Dermis blood vessel endothelial cell (primary cell): ENCODE data around the gene CITED2. TPM values are rescaled to one million over a fixed set of nuclear protein-coding genes. Genes with fewer than 3 reads are reported as not detected.
"Not testable (repeated sequence)": the region's sequence is repeated elsewhere in the genome, so short reads cannot be mapped to it uniquely, and the experiment has no call there.

Experiments used
- DNase-seq: peaks from one replicate; pipeline ENCODE4 v3.0.0; 2010
- total RNA-seq: library from RNA; depleted of rRNA; stranded (reverse); fragments of >200 nt; gene quantifications from 2 replicates; pipeline ENCODE4 v1.2.3, GENCODE V29; 2014

Gene CITED2
- total RNA-seq, 1 donor from 2014 or later, result 28.8 TPM

DNA sequence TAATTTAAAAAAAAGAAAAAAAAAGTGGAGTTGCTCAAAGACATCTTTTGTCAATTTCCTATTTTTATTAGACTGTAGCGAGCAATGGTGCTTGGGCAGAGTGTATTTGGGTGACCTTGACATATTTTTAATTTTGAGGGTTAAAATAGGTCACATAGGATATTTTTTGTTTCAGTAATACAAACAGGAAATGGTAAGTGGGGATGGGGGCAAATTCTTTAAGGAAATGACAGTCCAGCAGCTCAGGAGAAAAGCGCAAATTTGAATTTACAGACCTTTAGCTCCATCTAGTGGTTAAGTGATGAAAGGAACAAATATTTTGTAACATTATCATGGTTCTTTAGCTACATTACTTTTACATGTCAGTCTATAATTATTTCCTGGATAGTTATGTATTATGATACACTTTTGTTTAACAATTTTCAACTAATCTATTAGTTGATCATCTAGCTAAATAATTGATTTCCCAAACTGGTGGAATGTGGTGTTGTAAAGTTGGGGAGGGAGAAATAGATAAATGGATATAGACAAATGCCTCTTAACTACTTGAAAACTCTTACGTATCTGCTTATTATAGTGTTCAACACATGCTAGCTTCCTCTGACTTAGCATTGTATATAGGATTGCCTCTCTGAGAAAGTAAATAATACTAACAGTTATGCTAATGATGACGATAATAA lies 10.0 kb downstream of the CITED2 start:
- peak; percentile 70 for DNase-seq

DNA sequence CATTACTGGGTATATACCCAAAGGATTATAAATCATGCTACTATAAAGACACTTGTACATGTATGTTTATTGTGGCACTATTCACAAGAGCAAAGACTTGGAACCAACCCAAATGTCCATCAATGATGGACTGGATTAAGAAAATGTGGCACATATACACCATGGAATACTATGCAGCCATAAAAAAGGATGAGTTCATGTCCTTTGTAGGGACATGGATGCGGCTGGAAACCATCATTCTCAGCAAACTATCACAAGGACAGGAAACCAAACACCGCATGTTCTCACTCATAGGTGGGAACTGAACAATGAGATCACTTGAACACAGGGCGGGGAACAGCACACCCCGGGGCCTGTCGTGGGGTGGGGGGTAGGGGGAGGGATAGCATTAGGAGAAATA lies 10.7 kb downstream of the CITED2 start:
- not testable (repeated sequence) for DNase-seq

DNA sequence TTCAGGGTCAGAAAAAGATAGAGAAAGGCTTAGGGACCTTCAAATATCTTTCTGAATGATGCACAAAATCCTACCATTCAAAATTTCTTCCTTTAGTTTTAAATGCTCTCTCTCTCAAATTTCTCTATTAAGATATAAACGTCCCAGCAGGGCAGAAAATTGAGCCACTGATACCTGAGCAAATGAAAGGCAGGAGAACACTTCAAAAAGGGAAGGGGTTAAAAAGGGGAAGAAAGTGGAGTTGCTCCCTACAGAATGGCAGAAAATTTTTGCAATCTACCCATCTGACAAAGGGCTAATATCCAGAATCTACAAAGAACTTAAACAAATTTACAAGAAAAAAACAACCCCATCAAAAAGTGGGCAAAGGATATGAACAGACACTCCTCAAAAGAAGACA lies 11.3 kb downstream of the CITED2 start:
- DNase-seq, result not testable (repeated sequence)

DNA sequence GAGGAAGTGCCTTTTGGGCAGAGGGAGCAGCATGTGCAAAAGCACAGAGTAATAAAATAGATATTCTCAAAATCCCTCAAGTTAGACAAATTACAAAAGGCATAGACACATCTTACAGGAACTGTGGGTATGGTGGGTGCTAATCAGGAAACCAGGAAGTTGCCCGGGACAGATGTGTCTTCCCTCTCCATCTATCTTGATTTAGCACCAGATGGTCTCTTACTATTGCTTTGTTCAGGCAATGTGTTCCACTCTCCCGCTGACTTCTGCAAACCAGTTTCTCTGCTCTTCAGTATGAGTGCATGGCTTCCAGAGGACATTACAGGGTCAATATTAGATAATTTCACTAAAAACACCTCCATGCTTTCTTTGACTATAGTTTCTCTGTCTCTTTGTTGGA lies 13.2 kb downstream of the CITED2 start:
- DNase-seq, result no peak

DNA sequence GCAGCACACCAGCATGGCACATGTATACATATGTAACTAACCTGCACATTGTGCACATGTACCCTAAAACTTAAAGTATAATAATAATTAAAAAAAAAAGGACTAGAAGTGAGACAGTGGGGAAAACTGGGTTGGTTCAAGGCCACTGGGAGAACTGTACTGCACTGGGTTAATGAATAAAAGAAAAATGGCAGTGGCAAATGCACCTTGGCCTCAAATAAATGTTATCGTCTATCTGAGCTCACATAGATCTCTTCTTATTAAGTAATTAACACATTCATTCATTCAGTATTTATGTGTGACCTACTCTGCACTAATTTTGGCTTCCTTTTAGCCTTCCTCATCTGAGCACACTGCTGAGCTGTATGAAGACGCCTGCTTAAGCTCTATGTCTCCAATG lies 17.5 kb downstream of the CITED2 start:
- no peak for DNase-seq

DNA sequence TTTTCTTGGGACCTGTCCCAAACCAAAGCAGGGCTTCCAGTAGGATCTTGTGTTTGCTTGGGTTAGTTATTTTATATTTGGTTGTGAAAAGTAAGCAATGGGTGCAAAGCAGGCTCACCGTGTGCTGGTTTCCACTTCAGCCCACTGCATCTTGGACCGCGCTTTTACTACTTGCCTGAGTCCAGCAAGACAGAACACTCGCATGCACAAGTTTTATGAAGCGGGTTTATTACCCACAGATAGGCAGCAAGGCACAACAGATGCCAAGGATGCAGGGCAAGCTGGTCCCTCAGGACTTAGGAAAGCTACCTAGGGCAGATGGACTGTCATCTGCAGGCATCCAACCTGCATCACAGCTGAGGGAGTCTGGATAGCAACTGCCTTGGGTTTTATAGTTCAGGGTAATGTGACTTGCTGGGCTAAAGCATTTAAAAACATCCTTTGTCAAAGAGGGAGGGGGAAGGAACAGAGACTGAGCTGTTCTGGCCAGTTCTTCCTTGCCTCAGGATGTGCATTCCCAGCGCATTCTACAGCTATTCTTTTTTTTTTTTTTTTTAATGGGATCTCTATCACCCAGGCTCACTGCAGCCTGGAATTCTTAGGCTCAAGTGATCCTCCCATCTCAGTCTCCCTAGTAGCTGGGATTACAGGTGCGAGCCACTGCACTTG lies 18.5 kb downstream of the CITED2 start:
- DNase-seq, result no peak

DNA sequence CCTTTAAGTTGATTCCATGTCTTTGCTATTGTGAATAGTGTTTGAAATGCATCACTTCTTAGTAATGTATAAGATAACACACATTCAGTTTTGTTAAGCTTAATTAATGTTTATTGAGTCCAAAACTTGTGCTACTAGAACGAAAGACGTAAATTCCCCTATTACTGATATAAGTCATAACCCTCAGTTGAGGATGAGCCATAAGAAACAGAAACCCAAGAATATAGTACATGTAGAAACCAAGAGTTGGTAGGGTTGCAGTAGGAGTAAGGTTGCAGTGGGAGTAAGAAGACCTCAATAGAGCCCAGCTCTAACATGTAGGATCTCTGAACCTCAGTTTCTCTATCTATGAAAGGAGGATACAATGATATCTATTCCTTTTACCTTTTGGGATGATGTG lies 19.3 kb downstream of the CITED2 start:
- DNase-seq, result no peak

DNA sequence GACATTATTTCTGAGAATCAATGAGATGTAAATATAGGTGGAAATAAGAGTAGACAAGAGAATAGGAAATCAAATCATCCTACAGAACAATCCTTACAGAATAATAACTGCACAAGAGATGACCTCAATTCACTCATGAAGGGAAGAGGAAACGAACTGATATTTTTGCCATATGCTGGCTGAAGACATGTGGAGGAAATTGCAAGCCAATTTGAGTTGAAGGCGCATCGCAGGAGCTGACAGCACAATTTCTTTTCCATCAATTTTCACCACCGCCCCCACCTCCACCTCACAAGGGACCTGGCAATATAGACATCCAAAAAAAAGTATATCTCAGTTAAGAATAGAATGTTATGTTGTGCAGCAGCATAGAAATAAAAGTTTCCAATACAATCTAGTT lies 20.3 kb downstream of the CITED2 start:
- DNase-seq, result no peak

DNA sequence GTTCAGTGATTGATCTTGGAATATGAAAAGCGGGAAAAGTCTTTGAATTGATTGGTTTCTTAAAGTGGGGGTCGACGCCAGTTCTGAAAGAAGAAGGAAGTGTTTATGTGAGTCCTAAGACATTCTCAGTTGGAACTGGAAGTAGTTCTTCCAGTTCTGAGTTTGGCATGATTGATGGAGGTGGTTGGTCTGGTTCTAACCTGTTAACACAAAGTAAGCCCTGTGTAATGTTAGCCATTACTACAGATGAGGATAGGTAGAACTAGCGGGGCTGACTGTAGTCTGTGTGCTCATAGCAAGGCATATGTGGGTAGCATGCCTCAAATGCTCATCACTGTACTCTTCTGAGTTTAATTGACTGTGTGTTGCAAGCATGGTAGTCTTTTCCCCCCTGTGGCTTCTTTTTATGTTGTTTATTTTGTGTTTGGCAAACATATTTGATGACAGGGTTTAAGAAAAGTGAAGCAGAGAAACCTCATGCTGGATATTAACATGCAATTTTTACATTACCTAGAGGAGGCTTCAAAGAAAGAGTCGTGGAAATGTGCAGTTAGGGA lies 24.9 kb downstream of the CITED2 start:
- DNase-seq, result no peak

DNA sequence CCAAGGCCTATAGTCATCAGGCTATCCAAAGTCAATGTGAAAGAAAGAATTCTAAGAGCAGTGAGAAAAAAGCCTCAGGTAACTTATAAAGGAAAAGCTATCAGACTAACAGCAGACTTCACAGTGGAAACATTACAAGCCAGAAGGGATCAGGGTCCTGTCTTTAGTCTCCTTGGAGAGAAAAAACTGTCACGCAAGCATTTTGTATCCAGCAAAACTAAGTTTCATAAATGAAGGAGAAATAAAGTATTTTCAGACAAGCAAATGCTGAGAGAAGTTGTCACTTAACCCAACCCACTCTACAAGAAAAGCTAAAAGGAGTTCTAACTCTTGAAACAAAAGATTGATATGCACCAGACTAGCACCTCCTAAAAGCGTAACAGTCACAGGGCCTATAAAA lies 28.1 kb downstream of the CITED2 start:
- no peak for DNase-seq

DNA sequence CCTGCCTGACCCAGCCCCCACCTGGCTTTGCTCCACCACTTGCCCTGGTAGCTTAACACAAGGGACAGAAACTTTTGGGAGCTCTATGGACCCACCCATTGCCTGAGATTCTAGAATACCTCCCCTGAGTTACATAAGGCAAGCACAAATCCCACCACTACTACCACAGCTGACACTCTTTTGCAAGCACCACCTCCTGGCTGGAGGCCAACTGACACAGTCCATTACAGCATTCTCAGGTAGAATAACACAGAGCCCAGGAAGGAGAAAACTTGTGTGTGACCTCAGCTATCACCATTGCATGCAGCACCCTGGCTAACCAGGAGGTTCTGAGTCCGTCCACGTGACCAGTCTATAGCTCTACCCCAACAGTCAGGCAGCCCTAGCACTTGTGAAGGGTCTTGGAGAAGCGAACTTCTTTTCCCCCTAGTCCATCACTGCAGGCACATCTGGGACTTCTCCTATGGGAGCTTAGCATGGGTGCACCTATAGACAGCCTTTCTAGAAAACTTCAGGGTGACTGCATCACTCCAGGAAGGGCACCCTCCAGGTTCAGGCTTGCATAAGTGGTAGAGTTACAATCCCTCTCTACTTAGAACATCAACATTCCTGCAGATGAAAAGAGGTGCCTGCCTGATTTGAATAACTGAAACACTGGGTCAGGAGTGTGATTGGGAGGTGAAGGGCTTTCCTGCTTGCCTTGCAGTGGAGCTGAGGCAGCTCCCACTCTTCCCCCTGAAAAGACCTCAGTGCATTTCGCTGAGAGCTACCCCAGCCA lies 30.1 kb downstream of the CITED2 start:
- no peak for DNase-seq

DNA sequence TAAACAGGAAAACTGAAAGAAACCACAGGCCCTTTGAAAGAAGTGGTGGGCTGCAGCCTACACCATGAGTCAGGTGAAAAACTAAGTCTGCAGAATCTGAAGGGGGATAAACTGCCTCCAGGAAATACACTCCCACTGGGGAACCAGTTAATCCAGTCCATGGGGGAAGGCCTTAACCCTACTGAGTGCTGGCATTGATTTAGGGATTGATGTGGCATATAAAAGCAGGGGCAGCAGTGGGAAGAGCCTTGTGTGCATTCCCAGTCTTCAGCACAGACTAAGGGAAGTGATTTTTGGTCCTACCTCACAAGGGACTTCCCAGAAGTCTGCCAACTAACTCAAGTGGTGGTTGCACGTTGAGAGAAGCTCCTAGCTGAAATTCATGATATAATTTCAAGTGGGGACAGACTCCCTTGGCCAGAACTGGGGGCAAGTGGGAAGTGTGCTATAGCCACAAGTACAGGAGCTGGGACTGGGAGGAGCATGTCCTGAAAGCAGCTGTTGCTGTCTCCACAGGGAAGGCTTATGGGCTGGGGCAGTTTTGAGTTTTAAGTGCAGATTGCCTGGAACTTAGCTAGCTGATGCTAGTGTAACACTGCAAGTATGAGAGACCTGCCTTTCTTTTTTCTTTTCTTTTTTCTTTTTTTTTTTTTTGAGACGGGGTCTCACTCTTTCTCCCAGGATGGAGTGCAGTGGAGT lies 31.2 kb downstream of the CITED2 start:
- DNase-seq, result no peak

DNA sequence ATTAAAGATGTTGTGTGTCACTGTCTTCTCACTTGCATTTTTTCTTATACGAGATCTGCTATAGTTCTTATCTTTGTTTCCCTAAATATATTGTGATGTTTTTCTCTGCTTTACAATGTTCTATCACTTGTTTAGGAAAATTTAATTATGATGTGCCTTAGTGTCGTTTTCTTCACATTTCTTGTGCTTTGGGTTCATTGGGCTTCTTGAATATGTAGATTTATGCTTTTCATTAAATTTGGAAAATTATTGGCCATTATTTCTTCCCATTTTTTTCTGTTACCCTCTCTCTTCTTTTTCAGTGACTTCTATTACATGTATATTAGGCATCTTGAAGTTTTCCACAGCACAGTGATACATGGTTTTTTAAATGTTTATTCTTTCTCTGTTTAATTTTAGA lies 33.4 kb downstream of the CITED2 start:
- no peak for DNase-seq

DNA sequence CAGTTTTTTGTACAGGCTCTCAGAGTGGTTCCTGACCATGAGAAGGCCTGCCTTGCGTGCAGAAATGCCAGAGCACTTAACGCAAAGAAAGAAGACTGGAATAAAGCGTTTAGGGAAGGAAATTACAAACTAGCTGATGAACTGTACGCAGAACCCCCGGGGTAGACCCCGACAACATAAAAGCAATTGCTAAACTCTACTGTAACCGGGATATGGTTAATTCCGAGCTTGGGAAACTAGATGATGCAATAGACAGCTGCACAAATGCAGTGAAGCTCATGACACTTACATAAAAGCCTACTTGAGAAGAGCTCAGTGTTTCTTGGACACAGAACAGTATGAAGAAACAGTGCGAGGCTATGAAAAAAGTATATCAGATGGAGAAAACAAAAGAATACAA lies 35.7 kb downstream of the CITED2 start:
- DNase-seq, result no peak

DNA sequence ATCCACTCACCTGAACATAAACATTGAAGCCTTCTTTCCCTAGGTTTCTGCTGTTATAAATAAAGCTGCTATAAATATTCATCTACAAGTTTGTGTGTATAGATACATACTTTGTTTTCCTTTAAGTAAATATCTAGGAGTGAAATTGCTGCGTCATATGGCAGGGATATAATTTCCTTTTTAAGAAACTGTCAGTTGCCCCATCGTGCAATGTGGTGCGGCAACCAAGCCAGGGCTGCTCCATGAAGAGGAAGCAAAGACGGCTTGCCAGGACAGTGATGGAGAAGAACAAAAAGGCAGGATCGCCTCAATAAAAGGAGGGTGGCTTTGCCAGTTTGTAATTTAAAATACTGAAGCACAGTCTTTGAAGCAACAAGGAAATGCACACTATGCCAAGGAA lies 36.6 kb downstream of the CITED2 start:
- no peak for DNase-seq

DNA sequence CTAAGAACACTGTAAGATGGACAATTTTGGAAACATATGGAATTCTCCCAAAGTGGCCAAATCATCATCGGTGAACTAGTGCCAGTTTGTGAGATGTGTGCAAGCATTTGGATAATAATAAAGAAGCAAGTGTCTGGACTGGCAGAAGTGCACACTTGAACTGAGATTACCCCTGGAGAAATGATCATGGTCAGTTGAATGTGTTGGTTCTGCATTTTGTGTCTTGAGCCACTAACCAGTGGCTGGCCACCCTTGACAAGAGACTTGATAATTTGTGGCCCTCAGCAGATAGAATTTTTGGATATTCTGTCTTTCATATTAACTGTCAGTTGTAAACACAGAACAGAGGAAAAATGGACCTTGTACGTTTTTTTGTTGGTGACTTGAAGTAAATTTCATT lies 37.4 kb downstream of the CITED2 start:
- DNase-seq, result no peak

DNA sequence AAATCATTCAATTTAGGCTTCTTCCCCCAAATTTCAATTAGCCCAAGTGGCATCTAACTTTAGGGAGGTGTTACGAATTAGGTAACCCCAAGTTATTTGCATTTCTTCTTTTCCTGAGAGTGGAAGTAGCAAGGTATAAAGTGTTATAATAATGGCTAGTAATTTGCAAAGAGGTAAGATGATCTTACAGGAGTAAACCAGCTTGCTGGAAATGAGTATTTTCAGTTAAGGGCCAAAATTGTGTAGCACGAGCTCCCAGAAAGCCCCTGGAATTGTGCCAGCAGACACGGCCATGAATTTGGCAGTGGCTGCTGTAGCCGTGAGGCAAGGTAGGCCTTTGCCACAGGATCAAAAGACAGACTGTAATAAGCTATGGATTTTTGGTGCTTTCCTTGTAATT lies 38.0 kb downstream of the CITED2 start:
- DNase-seq, result peak; percentile 62

DNA sequence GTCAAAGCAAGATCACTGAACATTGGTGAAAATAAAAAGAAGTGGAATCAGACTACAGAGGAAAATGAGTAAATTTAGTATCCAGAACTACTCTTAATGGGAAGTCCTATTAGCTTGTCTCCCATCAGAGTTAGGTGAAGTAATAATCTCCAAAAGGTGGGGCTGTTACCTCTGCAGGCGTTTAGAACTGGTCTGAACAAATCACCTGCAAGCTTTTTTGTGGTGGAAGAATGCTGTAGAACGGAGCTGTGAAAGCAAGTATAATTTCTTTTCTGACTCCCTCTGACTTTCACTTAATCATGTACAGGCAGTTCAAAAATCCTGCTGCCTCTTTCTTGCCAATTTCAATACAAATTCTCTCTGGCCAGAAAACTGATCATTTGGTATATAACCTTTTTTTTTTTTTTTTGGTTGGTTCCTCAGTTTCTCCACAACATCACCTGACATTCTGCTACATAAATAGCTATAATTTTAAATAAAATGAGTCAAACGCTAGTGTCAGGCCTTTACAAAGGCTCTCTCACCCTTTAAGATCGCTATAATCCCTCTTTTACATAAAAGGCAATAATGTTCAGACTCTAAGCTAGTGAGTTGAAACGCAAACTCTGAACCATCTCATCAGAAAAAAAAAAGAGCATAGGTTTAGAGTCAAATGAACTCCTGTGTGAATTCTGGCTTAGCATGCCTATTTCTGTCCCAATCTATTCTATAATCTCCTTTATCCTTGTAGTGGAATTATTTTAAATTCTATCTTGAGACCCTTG lies 38.8 kb downstream of the CITED2 start:
- DNase-seq, result no peak

DNA sequence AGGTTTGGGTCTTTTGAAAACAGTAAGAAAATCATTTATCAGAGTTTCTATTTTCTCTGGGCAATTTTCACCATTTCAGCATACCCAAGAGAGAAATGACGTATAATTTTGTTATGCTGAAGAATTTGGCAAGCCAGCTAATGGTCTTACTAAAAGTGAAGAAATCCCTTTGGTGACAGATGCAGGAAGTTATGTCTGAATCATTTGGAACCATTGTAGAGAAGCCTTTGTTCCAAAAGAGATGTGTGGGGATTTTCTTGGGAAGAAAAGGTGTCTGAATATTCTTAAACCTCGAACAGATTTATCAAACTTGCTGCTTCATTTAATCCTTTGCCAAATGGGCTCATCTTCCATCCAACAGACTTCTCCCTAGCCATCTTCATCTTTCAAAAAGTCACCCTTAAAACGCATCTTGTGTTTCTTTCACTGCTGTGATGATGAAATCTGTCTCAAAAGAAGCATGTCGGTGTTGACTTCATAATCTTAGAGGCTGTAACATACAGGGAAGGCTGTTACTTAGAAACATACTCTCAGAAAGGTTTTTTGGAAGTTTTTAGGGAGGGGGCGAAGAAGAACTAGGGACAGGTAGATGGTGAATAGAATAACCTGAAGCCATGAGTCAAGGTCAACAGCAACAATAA lies 39.5 kb downstream of the CITED2 start:
- peak; percentile 87 for DNase-seq

DNA sequence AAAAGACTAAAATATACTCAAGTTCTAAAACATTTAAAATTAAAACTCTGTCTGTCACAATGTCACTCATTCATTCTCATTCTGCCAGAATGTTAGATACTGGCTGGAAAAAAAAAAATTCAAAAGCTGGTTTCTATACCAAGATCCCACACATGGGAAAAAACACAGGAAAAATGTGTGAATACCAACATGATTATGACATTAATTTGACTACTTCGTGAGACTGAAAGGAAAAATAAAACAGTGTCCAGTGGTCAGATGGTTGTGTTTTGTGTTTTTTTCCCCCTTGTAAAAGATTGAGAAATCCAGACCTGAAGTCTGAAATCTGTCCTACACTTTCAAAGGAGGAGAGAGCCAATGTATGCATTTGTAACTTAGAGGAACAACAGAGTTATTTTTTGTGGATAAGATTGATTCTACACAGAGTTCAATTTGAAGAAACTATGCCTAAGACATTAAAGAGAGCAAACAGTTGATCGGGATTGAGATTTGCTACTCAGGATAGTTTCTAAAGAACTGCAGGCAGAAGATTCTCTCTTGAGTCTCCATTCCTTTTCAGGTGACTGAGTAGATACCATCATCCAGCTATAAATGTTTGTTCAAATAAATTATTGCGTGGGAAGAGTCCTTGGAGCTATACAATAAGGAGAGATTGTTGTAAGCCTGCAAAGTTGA lies 43.5 kb downstream of the CITED2 start:
- DNase-seq, result no peak

DNA sequence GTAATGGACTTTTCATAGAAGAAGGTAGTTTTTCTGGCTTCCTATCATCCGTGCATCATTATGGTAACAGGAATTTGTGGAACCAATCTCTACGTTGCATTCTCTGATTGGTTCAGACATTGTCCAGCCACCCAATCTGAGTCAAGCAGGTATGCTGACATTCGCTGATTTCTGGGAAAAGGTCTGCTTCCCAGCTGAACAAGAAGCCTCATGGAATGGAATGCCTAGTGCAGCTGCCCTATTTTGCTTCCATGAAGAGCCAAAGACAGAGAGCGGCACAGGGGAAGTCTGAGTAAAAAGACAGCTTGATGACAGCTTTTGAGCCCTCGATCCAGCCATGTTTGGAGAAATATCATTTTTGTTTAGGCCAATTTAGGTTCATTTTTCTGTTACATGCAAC lies 44.1 kb downstream of the CITED2 start:
- DNase-seq, result no peak
